Measurements from ENCODE around the gene COMMD9. TPM values are rescaled to one million over a fixed set of nuclear protein-coding genes. Genes with fewer than 3 reads are reported as not detected.

The COMMD9 gene
- total RNA-seq, 1 experiment from 2014 or later = 70.8 TPM

DNA sequence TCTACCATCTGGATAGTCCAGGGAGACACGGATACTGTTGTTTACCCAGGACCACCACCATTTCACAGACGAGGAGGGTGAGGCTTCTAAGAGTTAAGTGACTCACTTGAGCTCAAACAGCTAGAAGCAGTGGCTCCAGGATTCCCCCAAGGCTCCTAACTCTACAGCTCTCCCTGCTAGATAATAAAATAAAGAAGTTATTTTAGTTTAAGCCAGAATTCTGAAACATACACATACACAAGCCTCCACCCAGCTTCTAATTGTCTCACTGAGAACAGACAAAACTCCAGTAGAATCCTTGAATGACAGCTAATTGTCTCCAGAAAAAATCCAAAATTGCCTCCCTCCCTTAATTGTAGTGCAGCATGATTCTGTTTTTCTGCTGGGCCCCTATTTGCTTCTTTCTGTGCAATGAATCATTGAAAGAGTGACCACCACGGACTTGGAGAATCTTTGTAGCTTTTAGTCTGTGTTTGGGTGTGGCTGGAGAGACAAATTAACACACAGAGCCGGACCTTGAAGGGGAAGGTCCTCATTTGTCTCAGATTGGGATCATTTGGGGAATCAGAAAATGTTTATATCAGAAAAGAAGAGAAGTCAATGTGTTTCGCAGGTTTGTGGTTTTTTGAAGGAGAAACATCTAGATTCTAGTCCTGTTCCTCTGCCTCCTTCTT lies 64.9 kb downstream of the COMMD9 start:
- Histone ChIP-seq H3K27me3 (ENCODE audit: low read length) (no peaks in the 10 kb centered on the region), H3K9ac (ENCODE audit: low read length) (no peak overlapping the region), H3K36me3 (ENCODE audit: low read depth, low read length) (peaks cover 7% of the 10 kb centered on the region), H3K4me2 (ENCODE audit: low read length) (no peak overlapping the region), H3K9me3 (ENCODE audit: low read length) (no peaks in the 10 kb centered on the region), H3K27ac (ENCODE audit: low read length) (no peak overlapping the region), H4K20me1 (ENCODE audit: low read length) (no peaks in the 10 kb centered on the region), H3K79me2 (ENCODE audit: low read length) (no peaks in the 10 kb centered on the region), H2AFZ (ENCODE audit: low read length) (no peak overlapping the region), H3F3A (ENCODE audit: low read length, unreplicated experiment) (no peaks in the 10 kb centered on the region), H3K4me3 (ENCODE audit: low read length) (no peak overlapping the region), H3K4me1 (ENCODE audit: insufficient read depth, low read length) (no peaks in the 10 kb centered on the region), H3K9me2 (replicated peaks; ENCODE audit: low read length) (no peaks in the 10 kb centered on the region)
- no TSS peak for BruUV-seq (replicated peaks)
- ATAC-seq = no peak
- no peak for DNase-seq
- CTCF ChIA-PET = no interaction called here
- intact Hi-C loops (cut with micrococcal nuclease) = no loop called here
- TF ChIP-seq EZH2 (IDR thresholded peaks at IDR 0.05; ENCODE audit: low read length, unreplicated experiment) (no peak), EZH2phosphoT487 (IDR thresholded peaks at IDR 0.05; ENCODE audit: borderline replicate concordance, low read length) (no peak)
- TF ChIP-seq, protein P1, sequence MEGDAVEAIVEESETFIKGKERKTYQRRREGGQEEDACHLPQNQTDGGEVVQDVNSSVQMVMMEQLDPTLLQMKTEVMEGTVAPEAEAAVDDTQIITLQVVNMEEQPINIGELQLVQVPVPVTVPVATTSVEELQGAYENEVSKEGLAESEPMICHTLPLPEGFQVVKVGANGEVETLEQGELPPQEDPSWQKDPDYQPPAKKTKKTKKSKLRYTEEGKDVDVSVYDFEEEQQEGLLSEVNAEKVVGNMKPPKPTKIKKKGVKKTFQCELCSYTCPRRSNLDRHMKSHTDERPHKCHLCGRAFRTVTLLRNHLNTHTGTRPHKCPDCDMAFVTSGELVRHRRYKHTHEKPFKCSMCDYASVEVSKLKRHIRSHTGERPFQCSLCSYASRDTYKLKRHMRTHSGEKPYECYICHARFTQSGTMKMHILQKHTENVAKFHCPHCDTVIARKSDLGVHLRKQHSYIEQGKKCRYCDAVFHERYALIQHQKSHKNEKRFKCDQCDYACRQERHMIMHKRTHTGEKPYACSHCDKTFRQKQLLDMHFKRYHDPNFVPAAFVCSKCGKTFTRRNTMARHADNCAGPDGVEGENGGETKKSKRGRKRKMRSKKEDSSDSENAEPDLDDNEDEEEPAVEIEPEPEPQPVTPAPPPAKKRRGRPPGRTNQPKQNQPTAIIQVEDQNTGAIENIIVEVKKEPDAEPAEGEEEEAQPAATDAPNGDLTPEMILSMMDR (conservative IDR thresholded peaks at IDR 0.05; ENCODE audit: low read depth, low read length) = no peak
- POLR2A ChIA-PET (ENCODE audit: unreplicated experiment) = interaction anchor here (0.5 kb wide), 1 partner anchor 412 kb away, joined by 3 read pairs; no protein-coding TSS in a partner anchor

DNA sequence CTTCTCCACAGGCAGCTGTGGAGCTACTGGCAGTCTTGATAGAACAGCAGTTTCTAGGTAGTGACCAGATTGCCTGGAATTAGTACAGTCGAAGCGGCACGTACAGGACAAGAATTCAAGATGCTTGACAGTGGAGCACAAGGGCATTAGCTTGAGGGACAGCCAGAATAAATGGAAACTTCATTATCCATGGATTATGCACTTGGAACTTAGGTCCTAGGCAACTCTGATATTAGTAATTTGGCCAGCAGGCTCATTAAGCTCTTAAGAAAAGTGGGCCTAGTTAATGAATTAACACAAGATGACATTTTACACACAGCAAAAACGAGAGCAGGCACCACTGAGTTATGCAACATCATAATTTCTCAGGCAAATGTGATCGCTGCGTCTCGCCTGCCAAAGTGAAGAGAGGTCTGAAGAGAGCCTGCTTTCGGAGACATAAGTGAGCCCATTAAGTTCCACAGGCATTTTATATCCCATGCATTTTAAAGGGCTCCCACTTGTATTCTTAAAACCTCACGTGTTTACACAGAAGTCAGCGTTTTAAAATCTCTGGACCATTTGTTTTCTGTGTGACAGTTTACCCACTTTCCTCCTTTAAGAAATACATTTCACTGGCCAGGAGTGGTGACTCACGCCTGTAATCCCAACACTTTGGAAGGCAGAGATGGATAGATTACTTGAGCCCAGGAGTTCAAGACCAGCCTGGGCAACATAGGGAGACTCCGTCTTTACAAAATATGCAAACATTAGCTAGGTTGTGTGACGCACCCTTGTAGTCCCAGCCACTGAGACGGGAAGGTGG lies 66.2 kb downstream of the COMMD9 start:
- intact Hi-C loops (cut with micrococcal nuclease) = no loop called here
- TF ChIP-seq EZH2 (IDR thresholded peaks at IDR 0.05; ENCODE audit: low read length, unreplicated experiment) = no peak
- no peak for TF ChIP-seq EZH2phosphoT487 (IDR thresholded peaks at IDR 0.05; ENCODE audit: borderline replicate concordance, low read length)
- TF ChIP-seq, protein P1 (conservative IDR thresholded peaks at IDR 0.05; ENCODE audit: low read depth, low read length) = no peak
- no peak overlapping the region for H3K4me2 ChIP-seq (ENCODE audit: low read length)
- no peaks in the 10 kb centered on the region for H3K79me2 ChIP-seq (ENCODE audit: low read length)
- no peak overlapping the region for H2AFZ ChIP-seq (ENCODE audit: low read length)
- no peaks in the 10 kb centered on the region for H3K9me2 ChIP-seq (replicated peaks; ENCODE audit: low read length)
- peaks cover 7% of the 10 kb centered on the region for H3K36me3 ChIP-seq (ENCODE audit: low read depth, low read length)
- H4K20me1 ChIP-seq (ENCODE audit: low read length) = no peaks in the 10 kb centered on the region
- no peaks in the 10 kb centered on the region for H3K9me3 ChIP-seq (ENCODE audit: low read length)
- H3K27ac ChIP-seq (ENCODE audit: low read length) = no peak overlapping the region
- no peak overlapping the region for H3K9ac ChIP-seq (ENCODE audit: low read length)
- DNase-seq = no peak
- no peaks in the 10 kb centered on the region for H3K4me1 ChIP-seq (ENCODE audit: insufficient read depth, low read length)
- ChIA-PET POLR2A (ENCODE audit: unreplicated experiment) (no interaction called here), CTCF (no interaction called here)
- ATAC-seq = no peak
- H3K27me3 ChIP-seq (ENCODE audit: low read length) = no peaks in the 10 kb centered on the region
- H3F3A ChIP-seq (ENCODE audit: low read length, unreplicated experiment) = no peaks in the 10 kb centered on the region
- BruUV-seq (replicated peaks) = no TSS peak
- no peak overlapping the region for H3K4me3 ChIP-seq (ENCODE audit: low read length)

Other genes starting within 250 kb of the COMMD9 start
- 1.3 and 4.7 TPM in 2 replicates for gene PRR5L, start 6.9 kb upstream of the COMMD9 start, total RNA-seq (2014; rRNA removed)
- 4.0 and 4.1 TPM in 2 replicates for gene TRAF6, start 220.8 kb upstream of the COMMD9 start, total RNA-seq (2014; rRNA removed)